Activated T-helper 9 cell treated with anti-CD3 and anti-CD28 coated beads, Interleukin-2, amount 50 U/mL, for 16 hours (primary cell): ENCODE measurements around the gene KCNJ1.

Experiments used
- DNase-seq: peaks from one replicate; pipeline ENCODE4 v3.0.0-alpha.2; 2020; ENCODE audit warnings: low read depth

KCNJ1 gene

GRCh38 chr11:128822130-128822529 is 45.0 kb downstream of the KCNJ1 start:
- DNase-seq: no peak

- no peak for DNase-seq
These were observed 45.5 kb downstream of the KCNJ1 start for GRCh38 chr11:128821556-128821955.

DNA sequence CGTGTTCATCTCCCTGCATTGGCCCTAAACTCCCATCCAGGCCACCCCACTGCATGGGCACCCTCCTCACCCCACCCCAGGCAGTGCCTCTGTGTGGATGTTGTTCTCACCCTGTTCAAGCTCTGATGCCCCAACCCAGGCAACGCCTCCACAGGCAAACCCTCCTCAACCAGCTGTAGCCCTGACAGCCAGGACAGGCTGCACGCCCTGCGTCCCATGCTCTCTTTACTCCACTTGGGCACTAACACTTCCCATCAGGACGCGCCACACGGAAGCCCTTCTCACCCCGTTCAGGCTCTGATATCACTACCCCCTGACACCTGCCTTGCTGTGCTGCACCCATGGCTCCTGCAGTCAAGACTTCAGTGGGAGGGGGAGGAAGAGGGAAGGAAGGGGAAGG is 47.9 kb downstream of the KCNJ1 start:
- no peak for DNase-seq

DNA sequence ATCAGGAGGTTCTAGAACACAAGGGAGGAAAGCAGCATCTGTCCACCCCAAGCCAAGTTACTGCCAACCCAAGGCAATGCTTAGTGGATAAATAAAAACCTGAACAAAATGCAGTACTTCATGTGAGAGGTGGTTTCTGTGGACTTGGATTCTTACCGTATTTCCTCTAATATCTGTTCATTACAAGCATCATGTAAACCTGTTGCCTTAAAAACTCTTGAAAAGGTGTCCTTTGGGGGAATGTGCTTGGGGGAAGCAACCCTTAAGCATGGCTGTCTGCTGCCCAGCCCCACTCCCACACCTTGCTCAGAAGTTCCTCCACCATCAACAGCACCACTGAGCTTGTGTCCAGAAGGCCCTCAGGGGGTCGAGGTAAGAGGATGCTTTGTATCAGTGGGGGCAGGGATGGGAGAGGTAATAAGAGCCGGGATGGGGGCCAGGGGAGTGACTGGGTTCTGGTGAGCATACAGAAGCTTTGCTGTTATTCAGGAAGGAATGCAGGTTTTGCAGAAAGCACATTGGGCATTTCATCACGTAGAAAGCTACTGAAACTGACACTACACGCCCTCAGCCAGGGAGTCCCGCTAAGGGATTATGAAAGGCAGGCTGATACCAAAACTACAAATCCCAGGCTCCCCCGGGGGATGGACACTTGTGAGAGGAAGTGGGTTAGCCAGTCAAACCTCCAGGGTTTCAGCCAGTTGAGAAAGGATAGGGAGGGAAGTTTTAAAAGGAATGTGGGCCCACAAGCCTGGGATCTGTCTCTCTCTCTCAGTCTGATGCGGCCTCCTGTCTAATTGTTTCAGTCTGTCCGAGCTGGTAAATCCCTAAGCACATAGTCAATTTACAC is 52.0 kb downstream of the KCNJ1 start:
- DNase-seq: no peak

- no peak for DNase-seq
These were observed 53.4 kb downstream of the KCNJ1 start for GRCh38 chr11:128813729-128814128.

DNA sequence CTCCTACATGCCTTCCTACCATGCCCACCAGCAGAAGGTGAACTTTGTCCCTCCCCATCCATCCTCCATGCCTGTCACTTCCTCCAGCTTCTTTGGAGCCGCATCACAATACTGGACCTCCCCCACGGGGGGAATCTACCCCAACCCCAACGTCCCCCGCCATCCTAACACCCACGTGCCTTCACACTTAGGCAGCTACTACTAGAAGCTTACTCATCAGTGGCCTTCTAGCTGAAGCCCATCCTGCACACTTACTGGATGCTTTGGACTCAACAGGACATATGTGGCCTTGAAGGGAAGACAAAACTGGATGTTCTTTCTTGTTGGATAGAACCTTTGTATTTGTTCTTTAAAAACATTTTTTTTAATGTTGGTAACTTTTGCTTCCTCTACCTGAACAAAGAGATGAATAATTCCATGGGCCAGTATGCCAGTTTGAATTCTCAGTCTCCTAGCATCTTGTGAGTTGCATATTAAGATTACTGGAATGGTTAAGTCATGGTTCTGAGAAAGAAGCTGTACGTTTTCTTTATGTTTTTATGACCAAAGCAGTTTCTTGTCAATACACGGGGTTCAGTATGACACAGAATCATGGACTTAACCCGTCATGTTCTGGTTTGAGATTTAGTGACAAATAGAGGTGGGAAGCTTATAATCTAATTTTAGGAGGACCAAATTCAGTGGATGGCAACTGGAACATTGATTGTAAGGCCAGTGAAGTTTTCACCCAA is 56.1 kb downstream of the KCNJ1 start:
- no peak for DNase-seq

- no peak for DNase-seq
These were observed 58.0 kb downstream of the KCNJ1 start for GRCh38 chr11:128809128-128809527.

GRCh38 chr11:128807909-128808308 is 59.2 kb downstream of the KCNJ1 start:
- DNase-seq: no peak

DNA sequence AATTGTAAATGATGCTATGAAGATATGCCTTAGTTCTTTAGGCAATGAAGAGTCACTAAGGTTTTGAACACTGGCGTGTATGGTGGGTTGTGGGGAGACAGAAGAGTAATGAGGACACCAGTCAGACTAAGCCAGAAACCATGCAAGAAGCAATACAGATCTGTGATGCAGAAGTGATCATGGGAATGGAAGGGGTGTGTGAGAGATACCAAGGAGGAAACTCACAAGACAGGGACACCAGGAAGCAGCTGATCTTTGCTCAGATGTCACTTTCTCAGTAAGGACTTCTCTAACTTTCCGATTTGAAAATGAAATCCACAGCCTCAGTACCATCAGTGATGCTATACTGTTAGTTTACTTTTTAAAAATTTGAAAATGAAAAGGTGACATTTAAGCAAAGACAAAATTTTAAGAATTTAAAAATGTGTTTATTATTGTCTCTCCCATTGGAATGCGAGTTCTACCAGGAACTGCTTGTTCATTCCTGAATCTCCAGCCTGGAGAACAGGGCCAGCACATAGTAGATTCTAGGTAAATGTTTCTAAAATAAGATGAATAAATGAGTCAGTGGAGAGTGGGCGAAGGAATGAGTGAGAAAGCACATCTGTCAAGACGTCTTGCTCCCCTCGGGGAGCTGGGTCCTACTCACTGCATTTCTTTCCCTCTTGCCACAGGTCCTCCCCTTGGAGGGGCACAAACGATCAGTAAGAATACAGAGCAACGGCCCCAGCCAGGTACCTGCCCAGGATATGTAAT is 60.4 kb downstream of the KCNJ1 start:
- no peak for DNase-seq

- DNase-seq: no peak
These were observed 62.6 kb downstream of the KCNJ1 start for GRCh38 chr11:128804481-128804880.

GRCh38 chr11:128803449-128804245 is 63.4 kb downstream of the KCNJ1 start:
- no peak for DNase-seq

DNA sequence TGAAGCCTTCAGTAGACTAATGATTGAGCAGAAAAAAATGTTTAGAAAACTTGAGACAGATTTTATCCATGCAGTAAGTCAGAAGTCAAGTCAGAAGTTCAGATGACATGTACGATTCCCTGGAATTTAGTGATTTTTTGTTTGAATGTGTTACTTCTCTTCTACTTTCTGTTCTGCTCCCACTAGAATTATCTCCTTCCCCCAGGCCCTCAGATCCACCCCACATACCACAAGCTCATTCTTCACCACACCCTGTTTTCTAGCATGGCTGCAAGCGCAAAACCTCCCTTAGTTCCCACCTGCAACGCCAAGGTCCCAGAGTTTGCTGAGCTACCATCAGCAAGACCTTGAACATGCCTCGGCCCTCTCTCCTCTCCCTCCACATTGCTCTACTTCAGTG is 64.1 kb downstream of the KCNJ1 start:
- DNase-seq: no peak

DNA sequence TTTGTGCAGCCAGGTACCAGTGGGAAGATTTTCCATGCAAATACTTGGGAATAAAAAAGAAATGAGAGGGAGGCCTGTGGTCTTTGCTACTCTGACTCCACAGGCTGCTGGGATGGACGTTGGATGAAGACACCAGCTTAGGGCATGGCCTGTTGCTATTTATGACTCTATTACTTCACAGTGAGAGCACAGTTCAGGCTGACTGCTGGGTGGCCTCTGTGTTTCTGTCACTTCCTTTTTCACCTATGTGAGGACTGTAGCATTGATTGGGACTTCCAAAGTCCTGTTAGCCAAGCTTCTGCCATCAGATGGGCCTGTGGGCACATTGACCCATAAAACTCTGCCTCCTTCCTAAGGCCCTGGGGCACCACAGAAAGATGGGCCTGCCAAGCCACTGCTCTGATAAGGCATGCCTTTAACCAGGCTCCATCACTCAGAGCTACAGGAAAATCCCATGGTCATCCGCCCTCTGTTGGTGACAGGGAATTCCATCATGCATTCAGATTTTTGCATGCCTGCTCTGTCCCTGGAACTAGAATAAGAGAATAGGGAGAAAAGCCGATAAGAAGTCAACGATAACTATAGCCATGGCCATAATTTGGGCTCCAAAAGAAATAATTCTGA is 64.6 kb downstream of the KCNJ1 start:
- no peak for DNase-seq

GRCh38 chr11:128800871-128801417 is 66.2 kb downstream of the KCNJ1 start:
- no peak for DNase-seq

- DNase-seq: no peak
These were observed 70.8 kb downstream of the KCNJ1 start for GRCh38 chr11:128796270-128796669.

GRCh38 chr11:128790196-128790595 is 76.9 kb downstream of the KCNJ1 start:
- DNase-seq: no peak

DNA sequence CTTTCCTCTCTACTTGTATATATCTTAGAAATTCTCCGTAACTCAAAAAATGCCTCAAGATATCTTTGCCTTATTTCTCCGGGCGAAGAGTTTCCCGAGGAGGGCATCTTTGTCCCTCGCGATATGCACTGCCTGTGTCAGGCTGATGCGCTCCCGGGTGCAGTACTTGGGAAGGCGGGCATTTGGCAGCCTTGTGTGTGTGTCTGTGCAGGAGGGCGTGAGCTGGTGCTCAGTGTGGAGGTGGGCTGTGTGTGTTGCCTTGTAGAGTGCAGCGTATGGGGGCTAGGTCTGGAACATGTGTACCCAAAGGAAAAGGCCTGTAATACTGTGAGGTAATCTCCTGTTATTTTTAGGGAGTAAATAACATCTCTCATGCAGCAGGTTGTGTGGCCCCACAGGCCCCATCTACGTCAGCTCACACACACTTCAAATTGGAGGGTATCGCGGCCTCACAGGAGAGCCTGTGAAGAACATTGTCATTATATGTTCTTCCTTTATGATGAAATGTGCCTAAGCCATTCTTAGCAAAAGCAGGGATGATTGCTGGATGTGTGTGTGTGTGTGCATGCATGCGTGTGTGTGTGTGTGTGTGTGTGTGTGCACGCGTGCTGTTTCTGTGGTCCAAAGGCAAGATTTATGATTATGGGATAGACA is 77.5 kb downstream of the KCNJ1 start:
- no peak for DNase-seq
